ENCODE measurements around the gene RAB3C. TPM values are rescaled to one million over a fixed set of nuclear protein-coding genes. Genes with fewer than 3 reads are reported as not detected.

RAB3C gene
- total and polyA plus RNA-seq, 2 experiments from 2014 or later: 15.0 to 30.6 TPM

DNA sequence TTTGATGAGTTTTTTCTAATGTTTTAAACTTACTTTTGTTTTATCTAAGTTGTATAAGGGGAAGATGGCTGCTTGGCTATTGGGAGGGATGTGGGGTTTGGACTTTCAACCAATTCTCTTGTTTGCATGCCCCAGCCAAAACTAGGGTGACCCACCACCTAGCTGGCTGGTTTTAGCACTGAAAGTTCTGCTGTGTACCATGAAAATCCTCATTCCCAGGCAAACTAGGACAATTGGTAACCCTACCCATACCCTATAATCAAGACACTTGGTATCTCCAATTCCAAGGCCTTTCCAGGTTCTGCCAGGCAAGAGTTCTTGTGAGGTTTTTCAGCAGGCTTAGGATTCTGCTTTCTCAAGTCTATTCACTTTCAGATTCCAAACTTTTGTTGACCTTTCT, 13.1 kb downstream of the RAB3C start:
- Histone ChIP-seq H3K4me3 (no peak overlapping the region), H4K20me1 (replicated peaks; ENCODE audit: insufficient read depth) (no peaks in the 10 kb centered on the region), H3K36me3 (ENCODE audit: insufficient read depth) (no peaks in the 10 kb centered on the region), H3K4me2 (no peak overlapping the region), H3K9me2 (ENCODE audit: insufficient read depth) (no peaks in the 10 kb centered on the region), H3F3A (replicated peaks; ENCODE audit: low read depth) (no peaks in the 10 kb centered on the region), H3K4me1 (ENCODE audit: insufficient read depth) (peaks cover 10% of the 10 kb centered on the region; the same call in 1 of the 2 replicates), H3K79me2 (replicated peaks; ENCODE audit: insufficient read depth) (no peaks in the 10 kb centered on the region), H3K27me3 (ENCODE audit: insufficient read depth) (no peaks in the 10 kb centered on the region), H3K27ac (ENCODE audit: low read depth) (no peak overlapping the region), H2AFZ (no peak overlapping the region)
- H3K36me3 Mint-ChIP-seq (ENCODE audit: low read depth): no peaks in the 10 kb centered on the region
- TF ChIP-seq, protein P1, sequence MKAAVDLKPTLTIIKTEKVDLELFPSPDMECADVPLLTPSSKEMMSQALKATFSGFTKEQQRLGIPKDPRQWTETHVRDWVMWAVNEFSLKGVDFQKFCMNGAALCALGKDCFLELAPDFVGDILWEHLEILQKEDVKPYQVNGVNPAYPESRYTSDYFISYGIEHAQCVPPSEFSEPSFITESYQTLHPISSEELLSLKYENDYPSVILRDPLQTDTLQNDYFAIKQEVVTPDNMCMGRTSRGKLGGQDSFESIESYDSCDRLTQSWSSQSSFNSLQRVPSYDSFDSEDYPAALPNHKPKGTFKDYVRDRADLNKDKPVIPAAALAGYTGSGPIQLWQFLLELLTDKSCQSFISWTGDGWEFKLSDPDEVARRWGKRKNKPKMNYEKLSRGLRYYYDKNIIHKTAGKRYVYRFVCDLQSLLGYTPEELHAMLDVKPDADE (IDR thresholded peaks at IDR 0.05): no peak
- TF ChIP-seq, protein P2, sequence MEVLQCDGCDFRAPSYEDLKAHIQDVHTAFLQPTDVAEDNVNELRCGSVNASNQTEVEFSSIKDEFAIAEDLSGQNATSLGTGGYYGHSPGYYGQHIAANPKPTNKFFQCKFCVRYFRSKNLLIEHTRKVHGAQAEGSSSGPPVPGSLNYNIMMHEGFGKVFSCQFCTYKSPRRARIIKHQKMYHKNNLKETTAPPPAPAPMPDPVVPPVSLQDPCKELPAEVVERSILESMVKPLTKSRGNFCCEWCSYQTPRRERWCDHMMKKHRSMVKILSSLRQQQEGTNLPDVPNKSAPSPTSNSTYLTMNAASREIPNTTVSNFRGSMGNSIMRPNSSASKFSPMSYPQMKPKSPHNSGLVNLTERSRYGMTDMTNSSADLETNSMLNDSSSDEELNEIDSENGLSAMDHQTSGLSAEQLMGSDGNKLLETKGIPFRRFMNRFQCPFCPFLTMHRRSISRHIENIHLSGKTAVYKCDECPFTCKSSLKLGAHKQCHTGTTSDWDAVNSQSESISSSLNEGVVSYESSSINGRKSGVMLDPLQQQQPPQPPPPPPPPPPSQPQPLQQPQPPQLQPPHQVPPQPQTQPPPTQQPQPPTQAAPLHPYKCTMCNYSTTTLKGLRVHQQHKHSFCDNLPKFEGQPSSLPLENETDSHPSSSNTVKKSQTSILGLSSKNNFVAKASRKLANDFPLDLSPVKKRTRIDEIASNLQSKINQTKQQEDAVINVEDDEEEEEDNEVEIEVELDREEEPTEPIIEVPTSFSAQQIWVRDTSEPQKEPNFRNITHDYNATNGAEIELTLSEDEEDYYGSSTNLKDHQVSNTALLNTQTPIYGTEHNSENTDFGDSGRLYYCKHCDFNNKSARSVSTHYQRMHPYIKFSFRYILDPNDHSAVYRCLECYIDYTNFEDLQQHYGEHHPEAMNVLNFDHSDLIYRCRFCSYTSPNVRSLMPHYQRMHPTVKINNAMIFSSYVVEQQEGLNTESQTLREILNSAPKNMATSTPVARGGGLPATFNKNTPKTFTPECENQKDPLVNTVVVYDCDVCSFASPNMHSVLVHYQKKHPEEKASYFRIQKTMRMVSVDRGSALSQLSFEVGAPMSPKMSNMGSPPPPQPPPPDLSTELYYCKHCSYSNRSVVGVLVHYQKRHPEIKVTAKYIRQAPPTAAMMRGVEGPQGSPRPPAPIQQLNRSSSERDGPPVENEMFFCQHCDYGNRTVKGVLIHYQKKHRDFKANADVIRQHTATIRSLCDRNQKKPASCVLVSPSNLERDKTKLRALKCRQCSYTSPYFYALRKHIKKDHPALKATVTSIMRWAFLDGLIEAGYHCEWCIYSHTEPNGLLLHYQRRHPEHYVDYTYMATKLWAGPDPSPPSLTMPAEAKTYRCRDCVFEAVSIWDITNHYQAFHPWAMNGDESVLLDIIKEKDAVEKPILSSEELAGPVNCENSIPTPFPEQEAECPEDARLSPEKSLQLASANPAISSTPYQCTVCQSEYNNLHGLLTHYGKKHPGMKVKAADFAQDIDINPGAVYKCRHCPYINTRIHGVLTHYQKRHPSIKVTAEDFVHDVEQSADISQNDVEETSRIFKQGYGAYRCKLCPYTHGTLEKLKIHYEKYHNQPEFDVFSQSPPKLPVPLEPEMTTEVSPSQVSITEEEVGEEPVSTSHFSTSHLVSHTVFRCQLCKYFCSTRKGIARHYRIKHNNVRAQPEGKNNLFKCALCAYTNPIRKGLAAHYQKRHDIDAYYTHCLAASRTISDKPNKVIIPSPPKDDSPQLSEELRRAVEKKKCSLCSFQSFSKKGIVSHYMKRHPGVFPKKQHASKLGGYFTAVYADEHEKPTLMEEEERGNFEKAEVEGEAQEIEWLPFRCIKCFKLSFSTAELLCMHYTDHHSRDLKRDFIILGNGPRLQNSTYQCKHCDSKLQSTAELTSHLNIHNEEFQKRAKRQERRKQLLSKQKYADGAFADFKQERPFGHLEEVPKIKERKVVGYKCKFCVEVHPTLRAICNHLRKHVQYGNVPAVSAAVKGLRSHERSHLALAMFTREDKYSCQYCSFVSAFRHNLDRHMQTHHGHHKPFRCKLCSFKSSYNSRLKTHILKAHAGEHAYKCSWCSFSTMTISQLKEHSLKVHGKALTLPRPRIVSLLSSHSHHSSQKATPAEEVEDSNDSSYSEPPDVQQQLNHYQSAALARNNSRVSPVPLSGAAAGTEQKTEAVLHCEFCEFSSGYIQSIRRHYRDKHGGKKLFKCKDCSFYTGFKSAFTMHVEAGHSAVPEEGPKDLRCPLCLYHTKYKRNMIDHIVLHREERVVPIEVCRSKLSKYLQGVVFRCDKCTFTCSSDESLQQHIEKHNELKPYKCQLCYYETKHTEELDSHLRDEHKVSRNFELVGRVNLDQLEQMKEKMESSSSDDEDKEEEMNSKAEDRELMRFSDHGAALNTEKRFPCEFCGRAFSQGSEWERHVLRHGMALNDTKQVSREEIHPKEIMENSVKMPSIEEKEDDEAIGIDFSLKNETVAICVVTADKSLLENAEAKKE (CRISPR knock-in tag; IDR thresholded peaks at IDR 0.05): no peak
- no peak for TF ChIP-seq POLR2AphosphoS5 (IDR thresholded peaks at IDR 0.05; ENCODE audit: low read depth)
- TF ChIP-seq, protein P3, sequence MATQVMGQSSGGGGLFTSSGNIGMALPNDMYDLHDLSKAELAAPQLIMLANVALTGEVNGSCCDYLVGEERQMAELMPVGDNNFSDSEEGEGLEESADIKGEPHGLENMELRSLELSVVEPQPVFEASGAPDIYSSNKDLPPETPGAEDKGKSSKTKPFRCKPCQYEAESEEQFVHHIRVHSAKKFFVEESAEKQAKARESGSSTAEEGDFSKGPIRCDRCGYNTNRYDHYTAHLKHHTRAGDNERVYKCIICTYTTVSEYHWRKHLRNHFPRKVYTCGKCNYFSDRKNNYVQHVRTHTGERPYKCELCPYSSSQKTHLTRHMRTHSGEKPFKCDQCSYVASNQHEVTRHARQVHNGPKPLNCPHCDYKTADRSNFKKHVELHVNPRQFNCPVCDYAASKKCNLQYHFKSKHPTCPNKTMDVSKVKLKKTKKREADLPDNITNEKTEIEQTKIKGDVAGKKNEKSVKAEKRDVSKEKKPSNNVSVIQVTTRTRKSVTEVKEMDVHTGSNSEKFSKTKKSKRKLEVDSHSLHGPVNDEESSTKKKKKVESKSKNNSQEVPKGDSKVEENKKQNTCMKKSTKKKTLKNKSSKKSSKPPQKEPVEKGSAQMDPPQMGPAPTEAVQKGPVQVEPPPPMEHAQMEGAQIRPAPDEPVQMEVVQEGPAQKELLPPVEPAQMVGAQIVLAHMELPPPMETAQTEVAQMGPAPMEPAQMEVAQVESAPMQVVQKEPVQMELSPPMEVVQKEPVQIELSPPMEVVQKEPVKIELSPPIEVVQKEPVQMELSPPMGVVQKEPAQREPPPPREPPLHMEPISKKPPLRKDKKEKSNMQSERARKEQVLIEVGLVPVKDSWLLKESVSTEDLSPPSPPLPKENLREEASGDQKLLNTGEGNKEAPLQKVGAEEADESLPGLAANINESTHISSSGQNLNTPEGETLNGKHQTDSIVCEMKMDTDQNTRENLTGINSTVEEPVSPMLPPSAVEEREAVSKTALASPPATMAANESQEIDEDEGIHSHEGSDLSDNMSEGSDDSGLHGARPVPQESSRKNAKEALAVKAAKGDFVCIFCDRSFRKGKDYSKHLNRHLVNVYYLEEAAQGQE (IDR thresholded peaks at IDR 0.05; ENCODE audit: unreplicated experiment): no peak
- TF ChIP-seq CREB1 (CRISPR knock-in tag; IDR thresholded peaks at IDR 0.05; ENCODE audit: low read depth): no peak
- no peak for TF ChIP-seq NANOG (IDR thresholded peaks at IDR 0.05; ENCODE audit: borderline replicate concordance)
- no peak for TF ChIP-seq STAT1 (IDR thresholded peaks at IDR 0.05; ENCODE audit: unreplicated experiment)
- no peak for TF ChIP-seq JUNB (IDR thresholded peaks at IDR 0.05; ENCODE audit: unreplicated experiment)
- no peak for TF ChIP-seq EZH2phosphoT487 (IDR thresholded peaks at IDR 0.05; ENCODE audit: unreplicated experiment)
- TF ChIP-seq ZNF114 (CRISPR knock-in tag; IDR thresholded peaks at IDR 0.05): no peak
- TF ChIP-seq, protein P4, sequence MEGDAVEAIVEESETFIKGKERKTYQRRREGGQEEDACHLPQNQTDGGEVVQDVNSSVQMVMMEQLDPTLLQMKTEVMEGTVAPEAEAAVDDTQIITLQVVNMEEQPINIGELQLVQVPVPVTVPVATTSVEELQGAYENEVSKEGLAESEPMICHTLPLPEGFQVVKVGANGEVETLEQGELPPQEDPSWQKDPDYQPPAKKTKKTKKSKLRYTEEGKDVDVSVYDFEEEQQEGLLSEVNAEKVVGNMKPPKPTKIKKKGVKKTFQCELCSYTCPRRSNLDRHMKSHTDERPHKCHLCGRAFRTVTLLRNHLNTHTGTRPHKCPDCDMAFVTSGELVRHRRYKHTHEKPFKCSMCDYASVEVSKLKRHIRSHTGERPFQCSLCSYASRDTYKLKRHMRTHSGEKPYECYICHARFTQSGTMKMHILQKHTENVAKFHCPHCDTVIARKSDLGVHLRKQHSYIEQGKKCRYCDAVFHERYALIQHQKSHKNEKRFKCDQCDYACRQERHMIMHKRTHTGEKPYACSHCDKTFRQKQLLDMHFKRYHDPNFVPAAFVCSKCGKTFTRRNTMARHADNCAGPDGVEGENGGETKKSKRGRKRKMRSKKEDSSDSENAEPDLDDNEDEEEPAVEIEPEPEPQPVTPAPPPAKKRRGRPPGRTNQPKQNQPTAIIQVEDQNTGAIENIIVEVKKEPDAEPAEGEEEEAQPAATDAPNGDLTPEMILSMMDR (conservative IDR thresholded peaks at IDR 0.05; ENCODE audit: low read depth in 2 of 2): no peak
- TF ChIP-seq ZNF331 (CRISPR knock-in tag; IDR thresholded peaks at IDR 0.05; ENCODE audit: low read depth): no peak
- H3K4me3 Mint-ChIP-seq: no peak overlapping the region
- DNase-seq (ENCODE audit: low spot score): no peak
- H3K4me1 Mint-ChIP-seq: peaks cover 6% of the 10 kb centered on the region; the same call in 2 of the 3 replicates
- H3K27me3 Mint-ChIP-seq (ENCODE audit: insufficient read depth, low read depth, poor library complexity): peaks cover 3% of the 10 kb centered on the region
- no peak for ATAC-seq
- H3K9me3 Mint-ChIP-seq: no peaks in the 10 kb centered on the region
- no peak overlapping the region for H3K27ac Mint-ChIP-seq
